ENCODE data around the gene DHRSX.

DHRSX gene

GRCh38 chrX:2346158-2346557 is 154.6 kb downstream of the DHRSX start:
- DNase-seq: no peak

DNA sequence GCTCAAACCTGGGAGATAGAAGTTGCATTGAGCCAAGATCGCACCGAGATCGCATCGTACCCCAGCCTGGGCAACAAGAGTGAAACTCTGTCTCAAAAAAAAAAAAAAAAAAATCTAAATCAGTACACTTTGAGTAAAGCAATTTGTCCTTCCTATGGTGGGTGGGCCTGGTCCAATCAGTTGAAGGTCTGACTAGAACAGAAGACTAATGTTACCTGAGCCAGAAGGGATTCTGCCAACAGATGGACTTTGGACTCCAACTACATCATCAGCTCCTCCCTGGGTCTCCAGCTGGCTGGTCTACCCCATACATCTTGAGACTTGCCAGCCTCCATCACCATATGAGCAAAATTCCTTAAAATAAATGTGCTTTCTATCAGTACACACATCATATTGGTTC is 155.2 kb downstream of the DHRSX start:
- no peak for DNase-seq

GRCh38 chrX:2343413-2343812 is 157.4 kb downstream of the DHRSX start:
- DNase-seq: no peak

DNA sequence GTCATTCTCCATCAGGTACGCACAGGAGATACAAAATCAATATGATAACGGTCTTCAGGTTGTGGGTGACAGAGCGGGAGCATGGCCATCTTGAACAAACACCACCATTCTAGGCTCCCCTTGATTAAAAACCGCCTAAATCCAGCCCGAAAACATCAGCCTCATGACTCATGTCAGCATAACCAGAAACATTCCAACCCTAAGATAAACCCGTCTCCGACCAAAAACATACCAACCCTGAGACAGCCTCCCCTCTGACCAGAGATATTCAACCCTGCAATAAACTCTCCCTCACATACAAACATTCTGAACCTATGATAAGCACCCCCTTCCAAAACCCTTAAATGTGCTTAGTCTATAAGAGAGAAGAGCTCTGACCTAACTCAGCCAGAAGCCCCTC is 157.9 kb downstream of the DHRSX start:
- no peak for DNase-seq

- DNase-seq: no peak
Observed at GRCh38 chrX:2342281-2342688, 158.5 kb downstream of the DHRSX start.

- DNase-seq: no peak
Observed at GRCh38 chrX:2340991-2341390, 159.8 kb downstream of the DHRSX start.

DNA sequence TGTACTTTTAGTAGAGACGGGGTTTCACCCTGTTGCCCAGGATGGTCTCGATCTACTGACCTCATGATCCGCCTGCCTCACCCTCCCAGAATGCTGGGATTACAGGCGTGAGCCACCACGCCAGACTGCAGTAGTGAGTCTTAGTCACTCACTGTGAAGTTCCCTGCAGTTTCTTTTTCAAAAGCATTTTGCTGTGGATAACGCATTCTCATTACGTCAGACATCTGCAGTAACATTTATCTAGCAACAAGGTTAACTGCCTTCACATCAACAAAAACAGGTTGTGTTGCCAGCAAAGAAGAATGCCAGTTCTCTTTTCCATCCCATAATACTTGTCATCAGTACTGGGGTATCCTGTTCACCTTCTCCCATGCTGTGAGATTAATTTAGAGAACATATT is 164.6 kb downstream of the DHRSX start:
- DNase-seq: no peak

GRCh38 chrX:2334237-2334636 is 166.5 kb downstream of the DHRSX start:
- DNase-seq: no peak

GRCh38 chrX:2332252-2332651 is 168.5 kb downstream of the DHRSX start:
- DNase-seq: no peak

GRCh38 chrX:2330910-2331309 is 169.9 kb downstream of the DHRSX start:
- no peak for DNase-seq

- DNase-seq: no peak
Observed at GRCh38 chrX:2330487-2330886, 170.3 kb downstream of the DHRSX start.

DNA sequence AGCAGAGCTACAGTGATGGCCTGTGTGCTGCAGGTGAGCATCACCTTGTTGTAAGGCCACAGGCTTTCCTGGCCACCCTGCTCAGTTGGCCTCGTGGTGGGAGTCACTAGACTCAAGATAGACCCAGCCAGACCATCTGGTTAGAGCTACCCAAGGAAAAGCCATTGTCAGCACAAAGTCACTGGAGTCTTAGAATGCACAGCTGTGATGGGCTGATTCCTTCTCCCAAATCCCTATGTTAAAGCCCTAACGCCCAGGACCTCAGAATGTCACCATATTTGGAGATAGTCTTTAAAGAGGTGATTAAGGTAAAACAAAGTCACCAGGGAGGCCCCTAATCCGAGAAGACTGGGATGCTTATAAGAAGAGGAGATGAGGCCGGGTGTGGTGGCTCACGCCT is 173.4 kb downstream of the DHRSX start:
- no peak for DNase-seq

- DNase-seq: peak; percentile 40 to 66 (median 54)
Observed at GRCh38 chrX:2325076-2325784, 175.5 kb downstream of the DHRSX start.

DNA sequence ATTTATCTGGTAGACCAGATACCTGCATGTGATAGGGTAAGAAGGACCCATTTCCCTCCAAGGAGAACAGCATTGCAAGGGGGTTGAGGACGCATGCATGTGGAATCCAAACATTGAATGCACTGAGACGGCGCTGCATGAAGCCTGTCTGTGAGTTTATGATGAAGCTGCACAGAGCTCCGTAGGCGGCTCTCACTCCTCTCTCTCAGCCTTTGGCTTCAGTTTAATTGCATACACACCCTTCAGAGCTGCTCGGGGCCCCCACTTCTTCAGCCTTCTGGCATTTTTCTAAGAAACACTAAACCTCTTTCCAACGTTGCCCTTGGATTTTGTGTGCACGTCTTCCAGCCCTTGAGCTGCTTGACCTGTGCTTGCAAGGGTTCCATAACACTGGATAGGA is 176.6 kb downstream of the DHRSX start:
- DNase-seq: no peak

DNA sequence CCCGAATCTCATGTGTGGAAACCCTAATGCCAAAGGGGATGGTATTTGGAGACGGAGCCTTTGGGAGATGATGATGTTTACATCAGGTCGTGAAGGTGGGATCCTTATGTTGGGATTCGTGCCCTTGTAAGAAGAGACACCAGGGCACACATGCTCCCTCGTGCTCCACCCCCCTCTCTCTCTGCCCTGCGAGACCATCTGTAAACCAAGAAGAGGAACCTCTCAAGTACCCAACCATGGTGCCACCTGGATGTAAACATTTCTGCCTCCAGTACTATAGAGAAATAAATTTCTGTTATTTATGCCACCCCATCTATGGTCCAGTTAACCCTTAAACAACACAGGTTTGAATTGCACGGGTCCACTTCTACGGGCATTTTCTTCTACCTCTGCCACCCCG is 179.4 kb downstream of the DHRSX start:
- no peak for DNase-seq

DNA sequence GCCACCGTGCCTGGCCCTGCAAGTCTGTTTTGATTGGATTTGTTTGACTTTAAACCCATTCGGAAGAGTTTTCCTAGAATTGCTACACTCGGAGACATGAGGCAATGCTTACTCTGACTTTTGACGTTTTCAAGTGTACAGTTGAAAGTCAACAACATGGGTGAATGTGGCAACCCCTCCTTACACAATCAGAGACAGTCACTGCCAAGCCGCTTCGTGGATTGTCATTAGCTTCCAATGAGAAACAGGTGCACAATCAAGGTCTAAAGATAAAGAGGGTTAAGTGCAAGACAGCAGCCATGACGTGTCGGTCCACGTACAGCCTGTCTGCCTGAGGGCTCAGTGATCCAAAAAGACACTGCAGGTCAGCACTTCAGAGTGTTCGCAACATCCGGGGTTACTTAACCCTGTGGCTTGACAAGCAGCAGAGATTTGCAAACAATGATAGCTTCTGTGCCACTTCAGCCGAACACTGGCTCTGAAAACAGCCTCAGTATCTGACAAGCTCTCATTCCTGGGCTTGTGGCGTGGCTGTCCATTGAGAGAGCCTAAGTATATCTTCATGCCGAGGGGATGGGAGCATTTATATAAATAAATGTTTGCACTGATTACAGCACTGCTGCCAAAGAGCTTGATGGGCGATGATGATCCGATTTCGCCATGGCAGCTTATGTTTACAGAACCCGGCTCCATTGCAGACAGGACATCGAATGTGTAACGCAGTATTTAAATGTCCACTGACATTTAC is 180.0 kb downstream of the DHRSX start:
- DNase-seq: peak; percentile 60 to 79 (median 66)

- no peak for DNase-seq
Observed at GRCh38 chrX:2320089-2320488, 180.7 kb downstream of the DHRSX start.

- DNase-seq: no peak
Observed at GRCh38 chrX:2318371-2318770, 182.4 kb downstream of the DHRSX start.

GRCh38 chrX:2317527-2318055 is 183.2 kb downstream of the DHRSX start:
- DNase-seq: no peak

GRCh38 chrX:2316534-2316933 is 184.2 kb downstream of the DHRSX start:
- no peak for DNase-seq

DNA sequence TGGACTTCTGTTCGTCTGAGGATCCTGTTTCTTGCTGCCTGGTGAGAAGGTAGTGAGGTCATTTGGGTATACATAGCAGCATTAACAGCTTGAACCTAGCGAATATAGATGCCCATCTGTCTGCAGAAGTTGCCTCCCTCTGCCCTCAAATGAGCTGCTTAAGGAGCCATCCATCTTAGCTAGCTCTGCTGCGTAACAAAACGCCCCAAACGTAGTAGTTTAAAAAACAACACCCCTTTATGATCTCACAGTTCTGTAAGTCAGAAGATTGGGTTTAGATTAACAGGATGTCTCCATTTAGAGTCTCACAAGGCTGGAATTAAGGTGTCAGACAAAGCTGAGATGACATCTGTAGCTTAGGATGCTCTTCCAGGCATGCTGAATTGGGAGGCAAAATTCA is 185.3 kb downstream of the DHRSX start:
- no peak for DNase-seq

- DNase-seq: no peak
Observed at GRCh38 chrX:2314831-2315365, 185.9 kb downstream of the DHRSX start.

DNA sequence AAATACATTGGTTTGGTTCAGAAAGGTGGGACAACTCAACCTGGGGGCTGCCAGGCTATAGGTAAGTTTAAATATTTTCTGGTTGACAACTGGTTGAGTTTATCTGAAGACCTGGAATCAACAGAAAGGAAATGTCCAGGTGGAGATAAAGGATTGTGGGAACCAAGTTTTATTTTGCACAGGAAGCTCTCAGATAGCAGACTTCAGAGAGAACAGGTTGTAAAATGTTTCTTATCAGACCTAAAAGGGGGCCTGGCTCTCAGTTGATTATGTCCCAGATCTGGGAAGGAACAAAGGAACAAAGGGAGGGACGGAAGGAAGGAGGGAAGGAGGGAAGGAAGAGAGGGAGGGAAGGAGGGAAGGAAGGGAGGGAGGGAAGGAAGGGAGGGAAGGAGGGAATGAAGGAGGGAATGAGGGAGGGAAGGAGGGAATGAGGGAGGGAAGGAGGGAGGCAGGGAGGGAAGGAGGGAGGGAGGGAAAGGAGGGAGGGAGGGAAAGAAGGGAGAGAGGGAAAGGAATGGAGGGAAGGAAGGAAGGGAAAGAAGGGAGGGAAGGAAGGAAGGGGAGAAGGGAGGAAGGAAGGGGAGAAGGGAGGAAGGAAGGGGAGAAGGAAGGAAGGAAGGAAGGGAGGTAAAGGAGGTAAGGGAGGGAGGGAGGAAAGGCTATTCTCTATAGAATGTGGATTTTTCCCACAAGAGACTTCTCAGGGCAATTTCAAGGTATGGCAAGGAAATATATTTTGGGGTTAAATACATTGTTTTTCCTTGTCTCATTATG is 186.7 kb downstream of the DHRSX start:
- no peak for DNase-seq
